HepG2 (cell line): ENCODE results near the gene PEPD.

Experiments
- AKAP8 ChIP-seq: sonication (generic); formaldehyde crosslinking; IDR thresholded peaks from 2 replicates; pipeline ENCODE4 v1.5.1; 2020; ENCODE audit warnings: mild to moderate bottlenecking, missing genetic modification reagents
- FOXA3 ChIP-seq: IDR thresholded peaks from 2 replicates; pipeline ENCODE4 v1.6.1; 2016; ENCODE audit warnings: missing genetic modification reagents, missing compliant biosample characterization
- KLF16 ChIP-seq, 2 experiments: sonication (generic) in 1 of 2; formaldehyde crosslinking in 1 of 2; IDR thresholded peaks; 2 replicates each; pipeline versions ENCODE4 v1.6.1 to v1.8.0; 2016 to 2023; ENCODE audit warnings: missing genetic modification reagents in 2 of 2, missing compliant biosample characterization in 1 of 2

DNA sequence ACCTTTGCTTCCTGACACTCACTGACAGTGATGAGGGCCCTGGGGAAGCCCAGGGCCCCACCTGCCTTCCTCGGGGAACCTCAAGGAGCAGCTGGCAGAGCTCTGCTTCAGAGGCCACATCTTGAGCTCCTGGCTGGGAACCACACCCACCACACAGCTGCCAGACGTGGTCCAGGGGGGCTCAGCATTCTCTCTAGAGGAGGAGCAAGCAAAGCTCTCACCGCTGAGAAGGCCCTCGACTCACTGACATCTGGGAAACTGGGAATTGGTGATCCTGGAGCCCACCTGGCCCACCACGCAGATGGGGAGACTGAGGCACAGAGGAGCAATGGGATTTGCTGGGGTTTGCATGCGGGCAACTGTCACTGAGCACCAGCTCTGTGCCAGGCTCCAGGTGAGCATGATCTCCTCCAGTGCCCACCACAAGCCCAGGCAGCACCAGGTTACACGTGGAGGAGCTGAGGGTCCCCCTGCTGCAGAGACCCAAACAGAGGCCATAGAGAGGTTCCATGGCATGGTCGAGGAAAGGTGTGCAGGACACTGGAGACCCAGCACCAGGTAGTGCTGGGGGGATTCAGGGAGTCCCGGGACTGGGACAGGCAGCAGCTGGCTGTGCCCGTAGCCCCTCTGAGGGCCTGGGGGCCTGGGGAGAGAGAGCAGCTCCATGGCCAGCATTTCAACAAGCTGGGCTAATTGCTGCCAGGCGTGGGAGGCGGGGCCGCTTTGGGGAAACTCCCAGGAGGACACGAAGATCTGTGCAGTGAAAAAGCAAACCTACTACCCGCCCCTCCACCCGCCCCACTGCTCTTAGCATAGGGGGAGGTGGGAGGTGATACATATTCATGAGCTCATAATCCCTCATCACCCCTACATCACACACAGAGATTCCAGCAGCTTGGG lies 33.4 kb downstream of the PEPD start:
- TF ChIP-seq KLF16 (CRISPR knock-in tag; IDR thresholded peaks at IDR 0.05), result no peak
- TF ChIP-seq FOXA3, result no peak
- no peak for TF ChIP-seq AKAP8
